ENCODE measurements around the gene IL27RA.

The IL27RA gene

GRCh38 chr19:14088634-14089411 lies 57.3 kb downstream of the IL27RA start:
- H3K27ac ChIP-seq (ENCODE audit: low read depth, low read length, poor library complexity, severe bottlenecking) = peak overlapping the region; percentile 15
- H3K79me2 ChIP-seq (ENCODE audit: insufficient read depth, low read length) = no peaks in the 10 kb centered on the region
- H3K9ac ChIP-seq (ENCODE audit: low read length) = peak overlapping the region; percentile 52
- H3K4me2 ChIP-seq (ENCODE audit: low read length) = peak overlapping the region; percentile 73
- H3K9me3 ChIP-seq (ENCODE audit: low read length) = peaks cover 7% of the 10 kb centered on the region
- H3K27me3 ChIP-seq (ENCODE audit: insufficient read depth, low read length) = no peaks in the 10 kb centered on the region
- H2AFZ ChIP-seq (ENCODE audit: low read length) = no peak overlapping the region
- H3F3A ChIP-seq (ENCODE audit: insufficient read depth, low read length) = no peaks in the 10 kb centered on the region
- peak overlapping the region; percentile 71 for H3K4me3 ChIP-seq (ENCODE audit: low read depth, low read length, poor library complexity, severe bottlenecking)
- TF ChIP-seq EZH2 (IDR thresholded peaks at IDR 0.05; ENCODE audit: borderline replicate concordance, low read length) = no peak
- TF ChIP-seq, protein P1, sequence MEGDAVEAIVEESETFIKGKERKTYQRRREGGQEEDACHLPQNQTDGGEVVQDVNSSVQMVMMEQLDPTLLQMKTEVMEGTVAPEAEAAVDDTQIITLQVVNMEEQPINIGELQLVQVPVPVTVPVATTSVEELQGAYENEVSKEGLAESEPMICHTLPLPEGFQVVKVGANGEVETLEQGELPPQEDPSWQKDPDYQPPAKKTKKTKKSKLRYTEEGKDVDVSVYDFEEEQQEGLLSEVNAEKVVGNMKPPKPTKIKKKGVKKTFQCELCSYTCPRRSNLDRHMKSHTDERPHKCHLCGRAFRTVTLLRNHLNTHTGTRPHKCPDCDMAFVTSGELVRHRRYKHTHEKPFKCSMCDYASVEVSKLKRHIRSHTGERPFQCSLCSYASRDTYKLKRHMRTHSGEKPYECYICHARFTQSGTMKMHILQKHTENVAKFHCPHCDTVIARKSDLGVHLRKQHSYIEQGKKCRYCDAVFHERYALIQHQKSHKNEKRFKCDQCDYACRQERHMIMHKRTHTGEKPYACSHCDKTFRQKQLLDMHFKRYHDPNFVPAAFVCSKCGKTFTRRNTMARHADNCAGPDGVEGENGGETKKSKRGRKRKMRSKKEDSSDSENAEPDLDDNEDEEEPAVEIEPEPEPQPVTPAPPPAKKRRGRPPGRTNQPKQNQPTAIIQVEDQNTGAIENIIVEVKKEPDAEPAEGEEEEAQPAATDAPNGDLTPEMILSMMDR (IDR thresholded peaks at IDR 0.05; ENCODE audit: low read length) = no peak
- H4K20me1 ChIP-seq (ENCODE audit: insufficient read depth, low read length) = no peaks in the 10 kb centered on the region
- H3K4me1 ChIP-seq (ENCODE audit: insufficient read depth, low read length, severe bottlenecking) = peaks cover 18% of the 10 kb centered on the region
- no peaks in the 10 kb centered on the region for H3K9me2 ChIP-seq (ENCODE audit: low read depth, low read length)
- H3K36me3 ChIP-seq (ENCODE audit: insufficient read depth, low read length) = peaks cover 28% of the 10 kb centered on the region

DNA sequence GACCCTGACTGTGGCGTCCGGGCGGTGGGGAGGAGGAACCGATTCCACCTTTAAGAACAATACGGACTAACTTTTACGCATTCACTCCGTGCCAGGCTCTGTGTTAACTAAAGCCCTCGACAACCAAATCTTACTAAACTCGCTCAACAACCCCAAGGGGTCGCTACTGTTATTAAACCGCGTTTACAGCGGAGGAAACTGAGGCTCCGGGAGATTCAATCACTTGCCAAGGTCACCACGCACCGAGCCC lies 57.8 kb downstream of the IL27RA start:
- H3K27me3 ChIP-seq (ENCODE audit: insufficient read depth, low read length) = no peaks in the 10 kb centered on the region
- H3K36me3 ChIP-seq (ENCODE audit: insufficient read depth, low read length) = peaks cover 28% of the 10 kb centered on the region
- peaks cover 18% of the 10 kb centered on the region for H3K4me1 ChIP-seq (ENCODE audit: insufficient read depth, low read length, severe bottlenecking)
- no peaks in the 10 kb centered on the region for H3K9me2 ChIP-seq (ENCODE audit: low read depth, low read length)
- peak overlapping the region; percentile 15 for H3K27ac ChIP-seq (ENCODE audit: low read depth, low read length, poor library complexity, severe bottlenecking)
- peaks cover 7% of the 10 kb centered on the region for H3K9me3 ChIP-seq (ENCODE audit: low read length)
- H4K20me1 ChIP-seq (ENCODE audit: insufficient read depth, low read length) = no peaks in the 10 kb centered on the region
- no peaks in the 10 kb centered on the region for H3F3A ChIP-seq (ENCODE audit: insufficient read depth, low read length)
- H3K79me2 ChIP-seq (ENCODE audit: insufficient read depth, low read length) = no peaks in the 10 kb centered on the region
- peak overlapping the region; percentile 73 for H3K4me2 ChIP-seq (ENCODE audit: low read length)
- TF ChIP-seq, protein P1 (IDR thresholded peaks at IDR 0.05; ENCODE audit: low read length) = peak; percentile 63; the same call in 1 of the 2 replicates
- no peak for TF ChIP-seq EZH2 (IDR thresholded peaks at IDR 0.05; ENCODE audit: borderline replicate concordance, low read length)
- peak overlapping the region; percentile 71 for H3K4me3 ChIP-seq (ENCODE audit: low read depth, low read length, poor library complexity, severe bottlenecking)
- peak overlapping the region; percentile 52 for H3K9ac ChIP-seq (ENCODE audit: low read length)
- H2AFZ ChIP-seq (ENCODE audit: low read length) = no peak overlapping the region

DNA sequence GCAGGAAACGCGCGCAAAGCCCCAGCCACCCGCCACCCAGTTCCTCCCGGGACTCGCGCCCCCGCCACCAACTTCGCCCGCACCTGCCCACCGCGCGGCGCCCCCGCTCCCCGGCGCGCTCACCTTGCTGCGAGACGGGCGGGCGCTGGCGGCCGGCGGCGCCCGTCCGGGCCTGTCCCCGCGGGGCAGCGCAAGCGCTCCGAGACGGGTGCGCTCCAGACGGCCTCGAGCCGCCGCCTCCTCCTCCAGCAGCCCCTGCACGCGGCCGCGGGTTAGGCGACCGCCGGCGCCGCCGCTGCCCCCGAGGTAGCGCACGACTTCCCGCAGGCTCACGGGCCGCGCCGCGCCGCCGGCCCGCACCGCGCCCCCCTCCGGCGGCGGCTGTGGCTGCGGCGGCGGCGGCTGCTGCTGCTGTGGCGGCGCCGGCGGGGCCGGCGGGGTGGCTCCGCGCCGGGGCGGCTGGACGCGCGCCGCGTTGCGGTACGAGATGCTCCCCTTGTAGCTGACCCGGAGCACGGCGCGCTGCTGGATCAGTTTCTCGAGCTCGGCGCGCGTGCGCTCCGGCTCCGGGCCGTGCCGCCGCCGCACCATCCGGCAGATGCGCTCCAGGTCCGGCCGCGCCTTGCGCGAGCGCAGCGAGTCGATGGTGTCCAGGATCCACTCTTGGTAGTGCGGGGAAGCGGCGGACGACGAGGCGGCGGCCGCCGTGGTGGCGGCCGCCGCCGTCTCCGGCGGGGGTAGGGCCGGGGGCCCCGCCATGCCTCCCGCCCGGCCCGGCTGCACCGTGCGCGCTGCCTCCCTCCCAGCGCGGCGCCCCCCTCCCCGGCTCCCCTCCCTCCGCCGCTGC lies 58.3 kb downstream of the IL27RA start:
- H3F3A ChIP-seq (ENCODE audit: insufficient read depth, low read length) = no peaks in the 10 kb centered on the region

More for the DNA sequence above, 58.3 kb downstream of the IL27RA start:
- Histone ChIP-seq H2AFZ (ENCODE audit: low read length) (no peak overlapping the region), H3K36me3 (ENCODE audit: insufficient read depth, low read length) (peaks cover 28% of the 10 kb centered on the region), H3K9me3 (ENCODE audit: low read length) (peaks cover 7% of the 10 kb centered on the region), H3K4me3 (ENCODE audit: low read depth, low read length, poor library complexity, severe bottlenecking) (peak overlapping the region; percentile 71), H3K4me1 (ENCODE audit: insufficient read depth, low read length, severe bottlenecking) (peaks cover 18% of the 10 kb centered on the region), H4K20me1 (ENCODE audit: insufficient read depth, low read length) (no peaks in the 10 kb centered on the region), H3K79me2 (ENCODE audit: insufficient read depth, low read length) (no peaks in the 10 kb centered on the region), H3K27me3 (ENCODE audit: insufficient read depth, low read length) (no peaks in the 10 kb centered on the region), H3K9me2 (ENCODE audit: low read depth, low read length) (no peaks in the 10 kb centered on the region), H3K9ac (ENCODE audit: low read length) (peak overlapping the region; percentile 69), H3K27ac (ENCODE audit: low read depth, low read length, poor library complexity, severe bottlenecking) (peak overlapping the region; percentile 78), H3K4me2 (ENCODE audit: low read length) (peak overlapping the region; percentile 73)
- no peak for TF ChIP-seq EZH2 (IDR thresholded peaks at IDR 0.05; ENCODE audit: borderline replicate concordance, low read length)
- TF ChIP-seq, protein P1 (IDR thresholded peaks at IDR 0.05; ENCODE audit: low read length) = no peak
